ENCODE data around the gene SRSF10.
"Not testable (repeated sequence)": the region's sequence is repeated elsewhere in the genome, so short reads cannot be mapped to it uniquely, and the experiment has no call there.

Gene SRSF10

GRCh38 chr1:24009406-24009805 is 29.3 kb upstream of the SRSF10 start:
- Histone ChIP-seq H3K4me1 (ENCODE audit: control insufficient read depth, insufficient read depth, low read length) (no peaks in the 10 kb centered on the region), H3K27me3 (ENCODE audit: control insufficient read depth, insufficient read depth, low read length) (no peaks in the 10 kb centered on the region), H3K36me3 (ENCODE audit: control insufficient read depth, insufficient read depth, low read length) (no peaks in the 10 kb centered on the region), H3K27ac (ENCODE audit: low read depth, low read length) (no peak overlapping the region), H3K9ac (ENCODE audit: low read length) (no peak overlapping the region), H3K4me3 (ENCODE audit: low read length) (no peak overlapping the region)

- H3K36me3 ChIP-seq (ENCODE audit: control insufficient read depth, insufficient read depth, low read length); H3K27me3 ChIP-seq (ENCODE audit: control insufficient read depth, insufficient read depth, low read length); H3K4me3 ChIP-seq (ENCODE audit: low read length); H3K4me1 ChIP-seq (ENCODE audit: control insufficient read depth, insufficient read depth, low read length); H3K9ac ChIP-seq (ENCODE audit: low read length); H3K27ac ChIP-seq (ENCODE audit: low read depth, low read length): not testable (repeated sequence)
Observed at GRCh38 chr1:24008574-24009184, 28.6 kb upstream of the SRSF10 start.

GRCh38 chr1:24007079-24007478 is 27.0 kb upstream of the SRSF10 start:
- Histone ChIP-seq H3K9ac (ENCODE audit: low read length) (no peak overlapping the region), H3K4me1 (ENCODE audit: control insufficient read depth, insufficient read depth, low read length) (no peaks in the 10 kb centered on the region), H3K36me3 (ENCODE audit: control insufficient read depth, insufficient read depth, low read length) (no peaks in the 10 kb centered on the region), H3K27me3 (ENCODE audit: control insufficient read depth, insufficient read depth, low read length) (no peaks in the 10 kb centered on the region), H3K4me3 (ENCODE audit: low read length) (no peak overlapping the region), H3K27ac (ENCODE audit: low read depth, low read length) (no peak overlapping the region)

GRCh38 chr1:24005163-24005562 is 25.0 kb upstream of the SRSF10 start:
- Histone ChIP-seq H3K27ac (ENCODE audit: low read depth, low read length) (no peak overlapping the region), H3K9ac (ENCODE audit: low read length) (no peak overlapping the region), H3K36me3 (ENCODE audit: control insufficient read depth, insufficient read depth, low read length) (no peaks in the 10 kb centered on the region), H3K4me3 (ENCODE audit: low read length) (no peak overlapping the region), H3K4me1 (ENCODE audit: control insufficient read depth, insufficient read depth, low read length) (no peaks in the 10 kb centered on the region), H3K27me3 (ENCODE audit: control insufficient read depth, insufficient read depth, low read length) (no peaks in the 10 kb centered on the region)

- Histone ChIP-seq H3K27ac (ENCODE audit: low read depth, low read length) (no peak overlapping the region), H3K9ac (ENCODE audit: low read length) (no peak overlapping the region), H3K36me3 (ENCODE audit: control insufficient read depth, insufficient read depth, low read length) (no peaks in the 10 kb centered on the region), H3K4me1 (ENCODE audit: control insufficient read depth, insufficient read depth, low read length) (no peaks in the 10 kb centered on the region), H3K27me3 (ENCODE audit: control insufficient read depth, insufficient read depth, low read length) (no peaks in the 10 kb centered on the region), H3K4me3 (ENCODE audit: low read length) (no peak overlapping the region)
Observed at GRCh38 chr1:24004132-24004531, 24.0 kb upstream of the SRSF10 start.

GRCh38 chr1:24003331-24003972 is 23.3 kb upstream of the SRSF10 start:
- no peak overlapping the region for H3K4me3 ChIP-seq (ENCODE audit: low read length)
- no peak overlapping the region for H3K9ac ChIP-seq (ENCODE audit: low read length)
- no peaks in the 10 kb centered on the region for H3K36me3 ChIP-seq (ENCODE audit: control insufficient read depth, insufficient read depth, low read length)
- no peaks in the 10 kb centered on the region for H3K27me3 ChIP-seq (ENCODE audit: control insufficient read depth, insufficient read depth, low read length)
- no peak overlapping the region for H3K27ac ChIP-seq (ENCODE audit: low read depth, low read length)
- H3K4me1 ChIP-seq (ENCODE audit: control insufficient read depth, insufficient read depth, low read length) = no peaks in the 10 kb centered on the region

GRCh38 chr1:24002695-24003094 is 22.6 kb upstream of the SRSF10 start:
- Histone ChIP-seq H3K9ac (ENCODE audit: low read length) (no peak overlapping the region), H3K4me3 (ENCODE audit: low read length) (no peak overlapping the region), H3K27ac (ENCODE audit: low read depth, low read length) (no peak overlapping the region), H3K27me3 (ENCODE audit: control insufficient read depth, insufficient read depth, low read length) (no peaks in the 10 kb centered on the region), H3K36me3 (ENCODE audit: control insufficient read depth, insufficient read depth, low read length) (no peaks in the 10 kb centered on the region), H3K4me1 (ENCODE audit: control insufficient read depth, insufficient read depth, low read length) (no peaks in the 10 kb centered on the region)

GRCh38 chr1:23999156-23999671 is 19.1 kb upstream of the SRSF10 start:
- no peaks in the 10 kb centered on the region for H3K4me1 ChIP-seq (ENCODE audit: control insufficient read depth, insufficient read depth, low read length)
- H3K9ac ChIP-seq (ENCODE audit: low read length) = no peak overlapping the region
- H3K36me3 ChIP-seq (ENCODE audit: control insufficient read depth, insufficient read depth, low read length) = no peaks in the 10 kb centered on the region
- no peak overlapping the region for H3K27ac ChIP-seq (ENCODE audit: low read depth, low read length)
- H3K27me3 ChIP-seq (ENCODE audit: control insufficient read depth, insufficient read depth, low read length) = no peaks in the 10 kb centered on the region
- no peak overlapping the region for H3K4me3 ChIP-seq (ENCODE audit: low read length)

- Histone ChIP-seq H3K4me3 (ENCODE audit: low read length) (no peak overlapping the region), H3K4me1 (ENCODE audit: control insufficient read depth, insufficient read depth, low read length) (no peaks in the 10 kb centered on the region), H3K9ac (ENCODE audit: low read length) (no peak overlapping the region), H3K36me3 (ENCODE audit: control insufficient read depth, insufficient read depth, low read length) (no peaks in the 10 kb centered on the region), H3K27ac (ENCODE audit: low read depth, low read length) (no peak overlapping the region), H3K27me3 (ENCODE audit: control insufficient read depth, insufficient read depth, low read length) (no peaks in the 10 kb centered on the region)
Observed at GRCh38 chr1:23997812-23998211, 17.7 kb upstream of the SRSF10 start.

- no peak overlapping the region for H3K27ac ChIP-seq (ENCODE audit: low read depth, low read length)
- no peaks in the 10 kb centered on the region for H3K36me3 ChIP-seq (ENCODE audit: control insufficient read depth, insufficient read depth, low read length)
- no peak overlapping the region for H3K4me3 ChIP-seq (ENCODE audit: low read length)
- H3K9ac ChIP-seq (ENCODE audit: low read length) = no peak overlapping the region
- no peaks in the 10 kb centered on the region for H3K27me3 ChIP-seq (ENCODE audit: control insufficient read depth, insufficient read depth, low read length)
- no peaks in the 10 kb centered on the region for H3K4me1 ChIP-seq (ENCODE audit: control insufficient read depth, insufficient read depth, low read length)
Observed at GRCh38 chr1:23996700-23997229, 16.6 kb upstream of the SRSF10 start.

GRCh38 chr1:23995431-23995837 is 15.3 kb upstream of the SRSF10 start:
- no peak overlapping the region for H3K9ac ChIP-seq (ENCODE audit: low read length)
- no peak overlapping the region for H3K27ac ChIP-seq (ENCODE audit: low read depth, low read length)
- no peaks in the 10 kb centered on the region for H3K36me3 ChIP-seq (ENCODE audit: control insufficient read depth, insufficient read depth, low read length)
- no peak overlapping the region for H3K4me3 ChIP-seq (ENCODE audit: low read length)
- no peaks in the 10 kb centered on the region for H3K27me3 ChIP-seq (ENCODE audit: control insufficient read depth, insufficient read depth, low read length)
- no peaks in the 10 kb centered on the region for H3K4me1 ChIP-seq (ENCODE audit: control insufficient read depth, insufficient read depth, low read length)

- not testable (repeated sequence) for H3K9ac ChIP-seq (ENCODE audit: low read length); H3K4me3 ChIP-seq (ENCODE audit: low read length); H3K27me3 ChIP-seq (ENCODE audit: control insufficient read depth, insufficient read depth, low read length); H3K36me3 ChIP-seq (ENCODE audit: control insufficient read depth, insufficient read depth, low read length); H3K27ac ChIP-seq (ENCODE audit: low read depth, low read length); H3K4me1 ChIP-seq (ENCODE audit: control insufficient read depth, insufficient read depth, low read length)
Observed at GRCh38 chr1:23992011-23992410, 11.9 kb upstream of the SRSF10 start.

GRCh38 chr1:23989263-23989662 is 9.1 kb upstream of the SRSF10 start:
- Histone ChIP-seq H3K36me3 (ENCODE audit: control insufficient read depth, insufficient read depth, low read length) (no peaks in the 10 kb centered on the region), H3K9ac (ENCODE audit: low read length) (no peak overlapping the region)

More at GRCh38 chr1:23989263-23989662, 9.1 kb upstream of the SRSF10 start:
- Histone ChIP-seq H3K4me1 (ENCODE audit: control insufficient read depth, insufficient read depth, low read length) (peaks cover 7% of the 10 kb centered on the region), H3K27ac (ENCODE audit: low read depth, low read length) (no peak overlapping the region), H3K27me3 (ENCODE audit: control insufficient read depth, insufficient read depth, low read length) (no peaks in the 10 kb centered on the region), H3K4me3 (ENCODE audit: low read length) (no peak overlapping the region)
